HL-60 (cell line): ENCODE results near the gene NR2C1.

ENCODE experiments used
- CTCF ChIP-seq: IDR thresholded peaks from one replicate; pipeline ENCODE4 v1.5.1; 2011; ENCODE audit warnings: low read length, control low read depth, inconsistent platforms; ENCODE audit not compliant: insufficient read depth
- POLR2AphosphoS5 ChIP-seq: IDR thresholded peaks from 2 replicates; pipeline ENCODE4 v1.6.1; 2012; ENCODE audit warnings: low read depth
- REST ChIP-seq: IDR thresholded peaks from 2 replicates; pipeline ENCODE4 v1.6.1; 2012; ENCODE audit warnings: low read depth; ENCODE audit not compliant: insufficient replicate concordance

GRCh38 chr12:95105540-95105939 lies 32.1 kb upstream of the NR2C1 start:
- no peak for TF ChIP-seq CTCF
- no peak for TF ChIP-seq REST
- TF ChIP-seq POLR2AphosphoS5: no peak
